ENCODE data around the gene EP400. TPM values are rescaled to one million over a fixed set of nuclear protein-coding genes. Genes with fewer than 3 reads are reported as not detected.

The EP400 gene
- polyA plus RNA-seq, 1 donor (not counting 4 experiments of a cell fraction or from before 2014, with no cell fraction given) = 4.1 TPM

- no peaks in the 10 kb centered on the region for H3K9me1 ChIP-seq (ENCODE audit: control insufficient read depth, extremely low read depth, insufficient read depth, low read length)
- no peaks in the 10 kb centered on the region for H3K9me3 ChIP-seq (ENCODE audit: control insufficient read depth, low read depth, low read length)
- FAIRE-seq (no peak), DNase-seq (ENCODE audit: low read depth, low spot score) (no peak)
- dilution Hi-C loops (cut with MboI; ENCODE audit: extremely low pct_ligation_motif_present, low sequenced_read_pairs) = no loop called here
- H4K20me1 ChIP-seq (ENCODE audit: control insufficient read depth, extremely low read depth, insufficient read depth, low read length) = no peaks in the 10 kb centered on the region
- H3K4me3 ChIP-seq (ENCODE audit: control insufficient read depth in 2 of 3, extremely low read depth in 1 of 3, insufficient read depth in 2 of 3, low read depth in 1 of 3, low read length in 3 of 3) = no peak overlapping the region
- TF ChIP-seq CTCF (optimal IDR thresholded peaks at IDR 0.05 in 1 of 3, IDR thresholded peaks at IDR 0.05 in 1 of 3, conservative IDR thresholded peaks at IDR 0.05 in 1 of 3; ENCODE audit: extremely low read depth in 1 of 3, insufficient read depth in 2 of 3, low read length in 3 of 3) (no peak), EZH2 (IDR thresholded peaks at IDR 0.05; ENCODE audit: low read length) (no peak)
- no peaks in the 10 kb centered on the region for H3K79me2 ChIP-seq (ENCODE audit: control insufficient read depth, insufficient read depth, low read length)
- H3K36me3 ChIP-seq (ENCODE audit: control insufficient read depth in 2 of 2, extremely low read depth in 1 of 2, insufficient read depth in 2 of 2, low read length in 2 of 2) = peaks cover 0 to 34% of the 10 kb centered on the region in 2 experiments
- no peaks in the 10 kb centered on the region for H3K4me1 ChIP-seq (ENCODE audit: control insufficient read depth, extremely low read depth, insufficient read depth, low read length)
- H3K27me3 ChIP-seq (ENCODE audit: control insufficient read depth, extremely low read depth, insufficient read depth, low read length) = no peaks in the 10 kb centered on the region
- H3K9ac ChIP-seq (ENCODE audit: control insufficient read depth, extremely low read depth, insufficient read depth, low read length) = no peak overlapping the region
- no peak overlapping the region for H3K27ac ChIP-seq (ENCODE audit: control insufficient read depth, insufficient read depth, low read length)
- H2AFZ ChIP-seq (ENCODE audit: control insufficient read depth, low read length) = no peak overlapping the region
- no peak overlapping the region for H3K4me2 ChIP-seq (ENCODE audit: control insufficient read depth, extremely low read depth, insufficient read depth, low read depth, low read length)
Measured at GRCh38 chr12:131915823-131916222, 33.9 kb upstream of the EP400 start.

- TF ChIP-seq CTCF (optimal IDR thresholded peaks at IDR 0.05 in 1 of 3, IDR thresholded peaks at IDR 0.05 in 1 of 3, conservative IDR thresholded peaks at IDR 0.05 in 1 of 3; ENCODE audit: extremely low read depth in 1 of 3, insufficient read depth in 2 of 3, low read length in 3 of 3) (no peak), EZH2 (IDR thresholded peaks at IDR 0.05; ENCODE audit: low read length) (no peak)
- no peaks in the 10 kb centered on the region for H4K20me1 ChIP-seq (ENCODE audit: control insufficient read depth, extremely low read depth, insufficient read depth, low read length)
- no peak overlapping the region for H2AFZ ChIP-seq (ENCODE audit: control insufficient read depth, low read length)
- peaks cover 0 to 33% of the 10 kb centered on the region in 2 experiments for H3K36me3 ChIP-seq (ENCODE audit: control insufficient read depth in 2 of 2, extremely low read depth in 1 of 2, insufficient read depth in 2 of 2, low read length in 2 of 2)
- no peaks in the 10 kb centered on the region for H3K4me1 ChIP-seq (ENCODE audit: control insufficient read depth, extremely low read depth, insufficient read depth, low read length)
- H3K27ac ChIP-seq (ENCODE audit: control insufficient read depth, insufficient read depth, low read length) = no peak overlapping the region
- H3K4me2 ChIP-seq (ENCODE audit: control insufficient read depth, extremely low read depth, insufficient read depth, low read depth, low read length) = no peak overlapping the region
- dilution Hi-C loops (cut with MboI; ENCODE audit: extremely low pct_ligation_motif_present, low sequenced_read_pairs) = no loop called here
- no peaks in the 10 kb centered on the region for H3K27me3 ChIP-seq (ENCODE audit: control insufficient read depth, extremely low read depth, insufficient read depth, low read length)
- FAIRE-seq = no peak
- H3K79me2 ChIP-seq (ENCODE audit: control insufficient read depth, insufficient read depth, low read length) = no peaks in the 10 kb centered on the region
- DNase-seq (ENCODE audit: low read depth, low spot score) = no peak
- no peak overlapping the region for H3K4me3 ChIP-seq (ENCODE audit: control insufficient read depth in 2 of 3, extremely low read depth in 1 of 3, insufficient read depth in 2 of 3, low read depth in 1 of 3, low read length in 3 of 3)
- no peaks in the 10 kb centered on the region for H3K9me3 ChIP-seq (ENCODE audit: control insufficient read depth, low read depth, low read length)
- H3K9me1 ChIP-seq (ENCODE audit: control insufficient read depth, extremely low read depth, insufficient read depth, low read length) = no peaks in the 10 kb centered on the region
- H3K9ac ChIP-seq (ENCODE audit: control insufficient read depth, extremely low read depth, insufficient read depth, low read length) = no peak overlapping the region
Measured at GRCh38 chr12:131916306-131917138, 33.2 kb upstream of the EP400 start.
